Psoas muscle (tissue), 8 donors: ENCODE results near the gene TMEM192. TPM values are rescaled to one million over a fixed set of nuclear protein-coding genes. Genes with fewer than 3 reads are reported as not detected.

Experiments used
- ATAC-seq, 4 donors: fragments of 200-7000 bp; cut with Tn5 transposase; one replicate each; pipeline ENCODE4 v1.9.1; 2020; ENCODE audit warnings: moderate library complexity in 3 of 4, mild to moderate bottlenecking in 2 of 4
- DNase-seq, 2 donors: peaks; one replicate each; pipeline ENCODE4 v3.0.0-alpha.2; 2020
- H3K27ac ChIP-seq: fragments of 200-600 bp; one replicate; pipeline ENCODE4 v1.8.0; 2022
- H3K27me3 ChIP-seq, 3 donors: fragments of 200-600 bp in 1 of 3; one replicate each; pipeline versions ENCODE4 v1.6.1 to v1.8.0; 2013 to 2022; ENCODE audit warnings: low read length in 2 of 3, mild to moderate bottlenecking in 2 of 3, moderate library complexity in 1 of 3; ENCODE audit not compliant: insufficient read depth in 3 of 3
- H3K36me3 ChIP-seq, 2 donors: fragments of 200-600 bp in 1 of 2; one replicate each; pipeline versions ENCODE4 v1.6.1 to v1.8.0; 2013 to 2022; ENCODE audit warnings: low read depth in 1 of 2, mild to moderate bottlenecking in 1 of 2, moderate library complexity in 1 of 2; ENCODE audit not compliant: insufficient read depth in 1 of 2
- H3K4me1 ChIP-seq: fragments of 200-600 bp; one replicate; pipeline ENCODE4 v1.8.0; 2022
- H3K4me3 ChIP-seq: fragments of 200-600 bp; one replicate; pipeline ENCODE4 v1.8.0; 2022; ENCODE audit warnings: mild to moderate bottlenecking
- H3K9me3 ChIP-seq: fragments of 200-600 bp; one replicate; pipeline ENCODE4 v1.8.0; 2022
- CTCF ChIP-seq: fragments of 200-600 bp; IDR thresholded peaks from one replicate; pipeline ENCODE4 v1.8.0; 2022; ENCODE audit warnings: antibody characterized with exemption
- WGBS, 3 donors: extraction: QIAGEN DNeasy Blood & Tissue Kit; methylation state at CpG; one replicate each; pipeline versions ENCODE4 v1.1.6 to v1.1.7; 2013; 5-methylcytosine and 5-hydroxymethylcytosine counted together
- intact Hi-C, 2 donors: fragments of 100-400 bp; cut with DNase I; formaldehyde crosslinking; loops; one replicate each; pipeline versions ENCODE4 v1.11.0 to v1.14.2; 2022
- polyA plus RNA-seq, 3 donors: library from polyadenylated mRNA; stranded (reverse); fragments of 200-250 nt; gene quantifications; one replicate each; pipeline ENCODE4 v1.2.3, GENCODE V29; 2013
- total RNA-seq, 4 donors: library from RNA; stranded (reverse); fragmentation: NEBNext Ultra II Directional in 2 of 4; extraction: Animal tissue kit (Norgen Biotek cat#: 25700) in 2 of 4; gene quantifications; one replicate each; pipeline versions ENCODE4 v1.2.1 to v1.2.4, GENCODE V29; 2021 to 2023
- donor health status: healthy with polysubstance abuse.
- donor health status: DM: no; HTN: no; CAD: no; lungs with moderate emphysema.
- donor health status: Bipolar disorder and iron deficiency.
- donor health status: healthy.
- donor health status: DM: yes; HTN: yes; CAD: no.
- donor health status: DM: no; HTN: no; CAD: no.
- donor health status: DM: no; HTN: no; CAD: no.
- donor health status: DM: yes; HTN: yes; CAD: no.

Gene TMEM192
- total and polyA plus RNA-seq, 7 donors: 4.4 to 16.3 (median 14.5) TPM

- H3K9me3 ChIP-seq: no peaks in the 10 kb centered on the region
- no peak for DNase-seq
- H3K27me3 ChIP-seq: no peaks in the 10 kb centered on the region
- H3K4me3 ChIP-seq: no peak overlapping the region
- H3K27ac ChIP-seq: no peak overlapping the region
- 77 to 85% (median 83%) methylated on average over 1 of the region's 1 CpG for WGBS, 3 donors
- no peak for ATAC-seq
- H3K36me3 ChIP-seq: peaks cover 0 to 4% of the 10 kb centered on the region in 2 donors
- TF ChIP-seq CTCF: no peak
- no peaks in the 10 kb centered on the region for H3K4me1 ChIP-seq
- intact Hi-C loops: no loop called here
These were observed 42.1 kb downstream of the TMEM192 start for GRCh38 chr4:165070560-165070959.

GRCh38 chr4:165060938-165061337 lies 51.7 kb downstream of the TMEM192 start:
- WGBS, 3 donors: 27 to 55% (median 37%) methylated on average over 1 of the region's 1 CpG
- no peak overlapping the region for H3K4me3 ChIP-seq
- DNase-seq: no peak
- intact Hi-C loops: no loop called here
- no peaks in the 10 kb centered on the region for H3K4me1 ChIP-seq
- no peak for TF ChIP-seq CTCF
- ATAC-seq: no peak
- H3K27me3 ChIP-seq: no peaks in the 10 kb centered on the region
- H3K36me3 ChIP-seq: no peaks in the 10 kb centered on the region
- H3K27ac ChIP-seq: no peak overlapping the region
- H3K9me3 ChIP-seq: no peaks in the 10 kb centered on the region

GRCh38 chr4:165059386-165059785 lies 53.3 kb downstream of the TMEM192 start:
- WGBS, 3 donors: 50 to 65% (median 59%) methylated on average over 4 of the region's 4 CpGs
- H3K9me3 ChIP-seq: no peaks in the 10 kb centered on the region
- no peaks in the 10 kb centered on the region for H3K4me1 ChIP-seq
- no peak overlapping the region for H3K4me3 ChIP-seq
- ATAC-seq (no peak), DNase-seq (no peak)
- intact Hi-C loops: no loop called here
- no peak overlapping the region for H3K27ac ChIP-seq
- no peaks in the 10 kb centered on the region for H3K36me3 ChIP-seq
- H3K27me3 ChIP-seq: no peaks in the 10 kb centered on the region
- no peak for TF ChIP-seq CTCF

GRCh38 chr4:165058666-165059065 lies 54.0 kb downstream of the TMEM192 start:
- no peaks in the 10 kb centered on the region for H3K36me3 ChIP-seq
- H3K4me3 ChIP-seq: no peak overlapping the region
- H3K27me3 ChIP-seq: no peaks in the 10 kb centered on the region
- ATAC-seq (no peak), DNase-seq (no peak)
- intact Hi-C loops: no loop called here
- no peak for TF ChIP-seq CTCF
- H3K4me1 ChIP-seq: no peaks in the 10 kb centered on the region
- 14 to 31% (median 24%) methylated on average over 2 of the region's 2 CpGs for WGBS, 3 donors
- H3K27ac ChIP-seq: no peak overlapping the region
- H3K9me3 ChIP-seq: no peaks in the 10 kb centered on the region

GRCh38 chr4:165055601-165056000 lies 57.1 kb downstream of the TMEM192 start:
- no peak overlapping the region for H3K27ac ChIP-seq
- H3K4me1 ChIP-seq: no peaks in the 10 kb centered on the region
- no peaks in the 10 kb centered on the region for H3K9me3 ChIP-seq
- no peak for DNase-seq
- intact Hi-C loops: no loop called here
- no peak for ATAC-seq
- no peak overlapping the region for H3K4me3 ChIP-seq
- 90 to 93% (median 91%) methylated on average over 9 of the region's 9 CpGs for WGBS, 3 donors
- H3K36me3 ChIP-seq: no peaks in the 10 kb centered on the region
- peaks cover 0 to 4% (median 0%) of the 10 kb centered on the region in 3 donors for H3K27me3 ChIP-seq
- TF ChIP-seq CTCF: no peak
